RWPE2 (cell line): Measurements from ENCODE around the gene DENND1A.

ENCODE experiments used
- ATAC-seq: fragments of 200-7000 bp; cut with Tn5 transposase; 3 replicates; pipeline ENCODE4 v1.9.1; 2021; ENCODE audit warnings: low read depth
- DNase-seq: peaks from one replicate; pipeline ENCODE4 v3.0.0-alpha.2; 2020; ENCODE audit warnings: low spot score
- H3K27ac ChIP-seq: fragments of 450-650 bp; 2 replicates; pipeline ENCODE4 v1.5.1; 2017; ENCODE audit warnings: mild to moderate bottlenecking; ENCODE audit not compliant: poor library complexity, severe bottlenecking
- H3K27me3 ChIP-seq: fragments of 250-450 bp; sonication (Bioruptor Pico); 2 replicates; pipeline ENCODE4 v1.5.1; 2021; ENCODE audit warnings: mild to moderate bottlenecking, moderate library complexity; ENCODE audit not compliant: insufficient read depth, poor library complexity, severe bottlenecking
- H3K36me3 ChIP-seq: fragments of 250-450 bp; sonication (Bioruptor Pico); 2 replicates; pipeline ENCODE4 v1.5.1; 2020; ENCODE audit warnings: low read depth, mild to moderate bottlenecking, moderate library complexity
- H3K4me1 ChIP-seq: fragments of 250-450 bp; sonication (Bioruptor Pico); 2 replicates; pipeline ENCODE4 v1.5.1; 2021; ENCODE audit warnings: mild to moderate bottlenecking, moderate library complexity; ENCODE audit not compliant: insufficient read depth, poor library complexity, severe bottlenecking
- H3K4me3 ChIP-seq: fragments of 250-450 bp; sonication (Bioruptor Pico); 2 replicates; pipeline ENCODE4 v1.5.1; 2021; ENCODE audit warnings: mild to moderate bottlenecking, moderate library complexity; ENCODE audit not compliant: severe bottlenecking
- H3K9me3 ChIP-seq: fragments of 250-450 bp; sonication (Bioruptor Pico); 2 replicates; pipeline ENCODE4 v1.5.1; 2021; ENCODE audit warnings: mild to moderate bottlenecking, moderate library complexity; ENCODE audit not compliant: severe bottlenecking
- CTCF ChIP-seq: fragments of 450-650 bp; IDR thresholded peaks from one replicate; pipeline ENCODE4 v1.5.1; 2017; ENCODE audit warnings: mild to moderate bottlenecking, moderate library complexity; ENCODE audit not compliant: poor library complexity, severe bottlenecking

DENND1A gene

GRCh38 chr9:123590499-123590898, 339.4 kb downstream of the DENND1A start:
- Histone ChIP-seq H3K27ac (no peak overlapping the region), H3K4me3 (no peak overlapping the region), H3K27me3 (no peaks in the 10 kb centered on the region), H3K36me3 (no peaks in the 10 kb centered on the region), H3K9me3 (no peaks in the 10 kb centered on the region), H3K4me1 (no peaks in the 10 kb centered on the region)
- TF ChIP-seq CTCF: no peak
- no peak for ATAC-seq
- DNase-seq: no peak

DNA sequence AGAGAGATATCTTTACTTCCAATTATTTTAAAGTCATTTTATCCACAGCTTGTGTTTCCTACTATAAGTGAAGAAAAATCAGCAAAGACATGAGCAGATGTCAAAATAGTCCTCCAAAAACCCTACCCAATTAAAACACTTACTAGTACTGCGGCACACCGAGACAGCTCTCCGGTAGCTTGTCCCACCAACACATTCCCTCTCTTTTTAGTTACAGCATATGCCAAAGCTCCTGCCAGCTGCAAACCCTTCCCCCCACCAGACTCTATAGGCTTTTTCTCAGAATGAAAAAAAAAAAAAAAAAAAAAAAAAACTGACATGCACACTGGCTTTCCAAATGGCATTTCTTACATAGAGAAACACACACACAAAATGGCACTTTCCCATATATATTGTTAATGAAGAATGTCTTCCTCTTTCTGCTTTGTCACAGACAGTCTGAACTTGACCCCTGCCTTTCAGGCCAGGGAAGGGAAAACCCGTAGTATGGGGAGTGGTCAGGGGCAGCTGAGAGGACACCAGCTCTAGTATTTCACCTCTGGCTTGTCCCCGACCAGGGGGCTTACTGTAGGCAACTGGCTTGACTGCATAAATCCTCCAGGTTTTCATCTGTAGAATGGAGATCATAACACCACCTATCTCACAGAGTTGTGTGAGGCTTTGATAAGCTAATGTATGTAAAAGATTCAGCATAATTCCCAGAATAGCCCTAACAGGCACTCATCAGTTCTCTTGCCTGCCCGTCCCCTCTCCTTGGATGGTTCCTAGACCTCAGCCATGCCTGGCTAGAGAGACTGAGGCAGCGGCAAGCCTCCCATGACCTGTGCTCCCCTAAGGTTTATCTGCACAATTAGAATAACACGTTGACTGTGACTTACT, 340.3 kb downstream of the DENND1A start:
- DNase-seq (no peak), ATAC-seq (no peak)
- Histone ChIP-seq H3K36me3 (no peaks in the 10 kb centered on the region), H3K4me1 (no peaks in the 10 kb centered on the region), H3K4me3 (no peak overlapping the region), H3K9me3 (no peaks in the 10 kb centered on the region), H3K27ac (no peak overlapping the region), H3K27me3 (no peaks in the 10 kb centered on the region)
- no peak for TF ChIP-seq CTCF

GRCh38 chr9:123586275-123586674, 343.7 kb downstream of the DENND1A start:
- ATAC-seq (no peak), DNase-seq (no peak)
- Histone ChIP-seq H3K9me3 (no peaks in the 10 kb centered on the region), H3K27ac (no peak overlapping the region), H3K27me3 (no peaks in the 10 kb centered on the region), H3K36me3 (no peaks in the 10 kb centered on the region), H3K4me3 (no peak overlapping the region), H3K4me1 (no peaks in the 10 kb centered on the region)
- no peak for TF ChIP-seq CTCF

DNA sequence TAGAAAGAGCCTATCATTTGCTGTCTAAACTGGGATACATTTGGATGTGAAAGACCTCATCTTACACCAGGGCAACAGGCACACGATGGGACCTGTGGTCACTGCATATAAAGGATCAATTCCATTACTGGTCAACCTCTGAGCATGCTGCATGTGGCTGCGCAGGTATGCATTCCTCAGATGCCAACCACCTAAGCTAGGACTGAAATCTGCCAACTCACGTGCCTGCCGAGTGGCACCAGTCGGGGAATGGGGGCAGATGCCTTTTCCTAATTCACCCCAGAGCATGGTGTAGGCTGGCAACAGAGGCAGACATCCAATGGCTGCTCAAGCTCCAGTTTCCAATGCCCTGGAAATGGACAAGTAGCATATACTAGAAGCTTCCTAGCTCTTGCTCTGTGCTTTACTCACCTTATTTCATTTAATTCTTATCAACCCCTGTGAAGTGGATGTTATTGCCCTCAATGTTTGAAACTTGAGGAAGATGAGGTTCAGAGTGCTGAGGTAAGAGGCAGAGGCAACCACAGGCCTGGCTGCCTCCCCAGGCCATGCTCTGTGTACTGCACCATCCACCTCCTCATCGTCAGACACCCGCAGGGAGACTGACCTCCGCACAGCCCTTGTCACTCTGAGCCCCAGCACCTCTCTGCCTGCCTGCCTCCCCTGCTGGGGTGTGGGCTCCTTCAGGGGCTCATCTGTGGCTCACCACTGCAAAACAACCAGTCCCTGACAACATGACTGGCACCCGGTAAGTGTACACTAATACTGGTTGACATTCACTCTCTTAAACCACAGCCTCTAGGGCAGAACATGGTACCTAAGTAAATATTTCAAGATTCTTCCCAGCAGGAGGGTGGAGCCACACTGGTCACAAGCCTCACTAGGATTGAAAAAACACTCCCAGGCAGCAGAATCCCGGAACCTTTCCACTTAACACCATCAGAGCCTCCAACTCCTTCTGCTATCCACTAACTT, 345.4 kb downstream of the DENND1A start:
- no peak overlapping the region for H3K4me3 ChIP-seq
- ATAC-seq: no peak
- no peaks in the 10 kb centered on the region for H3K9me3 ChIP-seq
- H3K27me3 ChIP-seq: no peaks in the 10 kb centered on the region
- no peak overlapping the region for H3K27ac ChIP-seq
- H3K4me1 ChIP-seq: no peaks in the 10 kb centered on the region
- H3K36me3 ChIP-seq: no peaks in the 10 kb centered on the region
- no peak for DNase-seq
- TF ChIP-seq CTCF: no peak
